Measurements from ENCODE around the gene BCKDK.

The BCKDK gene

DNA sequence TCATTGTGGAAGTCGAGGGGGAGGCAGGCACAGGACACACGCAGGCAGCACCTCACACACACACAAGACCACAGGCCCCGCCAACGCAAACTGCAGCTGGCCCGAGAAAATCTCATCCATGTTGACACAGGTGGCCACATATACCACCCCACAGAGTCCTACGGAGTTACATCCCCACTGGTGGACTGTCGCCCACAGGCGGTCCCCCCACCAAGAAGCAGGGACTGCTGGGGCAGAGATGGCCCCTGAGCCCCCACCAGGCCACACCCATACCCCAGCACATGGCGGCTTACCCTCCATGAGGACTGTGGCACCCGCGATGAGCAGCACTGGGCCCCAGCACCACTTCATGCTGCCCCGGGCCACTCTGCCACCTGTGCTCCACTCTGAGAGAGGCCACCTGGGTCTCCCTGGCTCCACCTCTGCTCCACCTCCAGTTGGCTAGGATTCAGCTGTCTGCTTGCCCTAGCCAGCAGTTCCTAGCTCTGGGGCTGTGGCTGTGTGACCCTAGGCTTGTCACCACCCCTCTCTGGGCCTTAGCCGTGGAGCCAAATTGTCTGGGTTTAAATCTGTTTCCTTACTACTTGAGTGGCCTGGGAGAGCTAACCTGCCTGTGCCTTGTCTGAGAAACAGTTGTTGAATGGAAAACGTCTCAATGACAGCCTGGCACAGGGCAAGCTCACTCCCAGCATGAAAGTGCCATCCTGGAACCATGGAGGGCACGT lies 19.6 kb upstream of the BCKDK start, which contains the start of gene PRSS53:
TSS of gene PRSS53 (minus strand) at position 485 of the 725 bp plus-strand sequence. CDS start at position 351, 134 bp downstream.
- no peaks in the 10 kb centered on the region for H3K9me2 ChIP-seq (replicated peaks; ENCODE audit: control insufficient read depth, low read length)
- H3K27ac ChIP-seq (ENCODE audit: low read depth, low read length), result no peak within 1 kb of the TSS
- no peaks in the 10 kb centered on the region for H3F3A ChIP-seq (ENCODE audit: control insufficient read depth, insufficient read depth)
- TF ChIP-seq, protein P1, sequence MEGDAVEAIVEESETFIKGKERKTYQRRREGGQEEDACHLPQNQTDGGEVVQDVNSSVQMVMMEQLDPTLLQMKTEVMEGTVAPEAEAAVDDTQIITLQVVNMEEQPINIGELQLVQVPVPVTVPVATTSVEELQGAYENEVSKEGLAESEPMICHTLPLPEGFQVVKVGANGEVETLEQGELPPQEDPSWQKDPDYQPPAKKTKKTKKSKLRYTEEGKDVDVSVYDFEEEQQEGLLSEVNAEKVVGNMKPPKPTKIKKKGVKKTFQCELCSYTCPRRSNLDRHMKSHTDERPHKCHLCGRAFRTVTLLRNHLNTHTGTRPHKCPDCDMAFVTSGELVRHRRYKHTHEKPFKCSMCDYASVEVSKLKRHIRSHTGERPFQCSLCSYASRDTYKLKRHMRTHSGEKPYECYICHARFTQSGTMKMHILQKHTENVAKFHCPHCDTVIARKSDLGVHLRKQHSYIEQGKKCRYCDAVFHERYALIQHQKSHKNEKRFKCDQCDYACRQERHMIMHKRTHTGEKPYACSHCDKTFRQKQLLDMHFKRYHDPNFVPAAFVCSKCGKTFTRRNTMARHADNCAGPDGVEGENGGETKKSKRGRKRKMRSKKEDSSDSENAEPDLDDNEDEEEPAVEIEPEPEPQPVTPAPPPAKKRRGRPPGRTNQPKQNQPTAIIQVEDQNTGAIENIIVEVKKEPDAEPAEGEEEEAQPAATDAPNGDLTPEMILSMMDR (IDR thresholded peaks at IDR 0.05; ENCODE audit: low read depth, low read length, poor library complexity, severe bottlenecking), result no peak
- TF ChIP-seq EZH2phosphoT487 (IDR thresholded peaks at IDR 0.05; ENCODE audit: borderline replicate concordance, low read length), result no peak
- H3K27me3 ChIP-seq (ENCODE audit: control insufficient read depth, low read length), result no peaks in the 10 kb centered on the region
- no peak within 1 kb of the TSS for H3K4me2 ChIP-seq (ENCODE audit: low read length)
- H4K20me1 ChIP-seq (ENCODE audit: control insufficient read depth, insufficient read depth, low read depth, low read length), result no peaks in the 10 kb centered on the region
- peaks cover 10% of the 10 kb centered on the region for H3K4me1 ChIP-seq (ENCODE audit: control insufficient read depth, low read length)
- H3K79me2 ChIP-seq (ENCODE audit: control insufficient read depth, low read length), result peaks cover 19% of the 10 kb centered on the region
- no peaks in the 10 kb centered on the region for H3K9me3 ChIP-seq (ENCODE audit: control insufficient read depth, insufficient read depth, low read length)
- no peak within 1 kb of the TSS for H3K4me3 ChIP-seq (ENCODE audit: low read length)
- peaks cover 37% of the 10 kb centered on the region for H3K36me3 ChIP-seq (ENCODE audit: control insufficient read depth, low read length)

DNA sequence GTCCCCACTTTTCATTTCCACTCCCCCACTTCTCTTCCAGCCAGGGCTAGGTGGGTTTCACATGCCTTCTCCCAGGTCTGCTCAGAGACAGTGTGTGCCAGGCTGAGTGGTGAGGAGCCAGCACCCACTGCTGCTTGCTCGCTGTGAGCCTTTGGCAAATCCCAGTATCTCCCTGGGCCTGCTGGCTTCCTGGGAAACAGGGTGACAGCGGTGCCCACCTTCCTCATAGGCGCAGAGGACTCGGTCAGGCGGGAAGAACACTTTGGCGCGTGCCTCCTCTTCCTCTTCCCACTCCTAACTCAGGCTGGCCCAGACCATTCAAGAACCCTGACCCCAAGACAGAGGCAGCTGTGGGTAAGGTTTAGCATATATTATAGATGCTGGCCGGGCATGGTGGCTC lies 19.0 kb upstream of the BCKDK start:
- no peaks in the 10 kb centered on the region for H4K20me1 ChIP-seq (ENCODE audit: control insufficient read depth, insufficient read depth, low read depth, low read length)
- no peak for TF ChIP-seq EZH2phosphoT487 (IDR thresholded peaks at IDR 0.05; ENCODE audit: borderline replicate concordance, low read length)
- TF ChIP-seq, protein P1 (IDR thresholded peaks at IDR 0.05; ENCODE audit: low read depth, low read length, poor library complexity, severe bottlenecking), result no peak
- H3K27me3 ChIP-seq (ENCODE audit: control insufficient read depth, low read length), result no peaks in the 10 kb centered on the region
- no peak overlapping the region for H3K27ac ChIP-seq (ENCODE audit: low read depth, low read length)
- H3K79me2 ChIP-seq (ENCODE audit: control insufficient read depth, low read length), result peaks cover 24% of the 10 kb centered on the region
- no peaks in the 10 kb centered on the region for H3F3A ChIP-seq (ENCODE audit: control insufficient read depth, insufficient read depth)
- no peaks in the 10 kb centered on the region for H3K9me3 ChIP-seq (ENCODE audit: control insufficient read depth, insufficient read depth, low read length)
- H3K4me1 ChIP-seq (ENCODE audit: control insufficient read depth, low read length), result peaks cover 10% of the 10 kb centered on the region
- H3K9me2 ChIP-seq (replicated peaks; ENCODE audit: control insufficient read depth, low read length), result no peaks in the 10 kb centered on the region
- H3K36me3 ChIP-seq (ENCODE audit: control insufficient read depth, low read length), result peaks cover 32% of the 10 kb centered on the region
- H3K4me2 ChIP-seq (ENCODE audit: low read length), result no peak overlapping the region
- no peak overlapping the region for H3K4me3 ChIP-seq (ENCODE audit: low read length)

DNA sequence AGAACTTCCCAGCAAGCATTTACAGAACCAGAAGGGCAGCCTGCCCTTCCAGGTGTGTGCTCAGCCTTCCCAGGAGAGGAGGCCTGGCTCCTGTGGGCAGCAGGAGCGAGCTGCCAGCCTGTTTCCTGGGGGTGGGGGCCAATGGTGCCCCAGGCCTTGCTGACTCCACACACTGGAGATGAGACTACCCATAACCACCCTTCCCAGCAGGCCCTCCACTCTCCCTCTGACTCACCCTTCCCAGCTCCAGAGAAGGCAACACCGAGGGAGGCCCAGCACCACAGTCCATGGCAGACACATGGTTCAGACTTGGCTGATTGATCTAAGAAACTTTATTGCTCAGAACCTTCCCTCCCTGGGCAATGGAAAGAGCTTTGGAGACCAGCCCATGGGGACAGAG lies 17.6 kb upstream of the BCKDK start:
- H3K27ac ChIP-seq (ENCODE audit: low read depth, low read length), result no peak overlapping the region

More for the DNA sequence above, 17.6 kb upstream of the BCKDK start:
- TF ChIP-seq EZH2phosphoT487 (IDR thresholded peaks at IDR 0.05; ENCODE audit: borderline replicate concordance, low read length), result no peak
- TF ChIP-seq, protein P1 (IDR thresholded peaks at IDR 0.05; ENCODE audit: low read depth, low read length, poor library complexity, severe bottlenecking), result no peak
- H3K4me1 ChIP-seq (ENCODE audit: control insufficient read depth, low read length), result peaks cover 13% of the 10 kb centered on the region
- no peak overlapping the region for H3K4me2 ChIP-seq (ENCODE audit: low read length)
- H3K9me2 ChIP-seq (replicated peaks; ENCODE audit: control insufficient read depth, low read length), result no peaks in the 10 kb centered on the region
- H3K9me3 ChIP-seq (ENCODE audit: control insufficient read depth, insufficient read depth, low read length), result no peaks in the 10 kb centered on the region
- no peaks in the 10 kb centered on the region for H4K20me1 ChIP-seq (ENCODE audit: control insufficient read depth, insufficient read depth, low read depth, low read length)
- peaks cover 30% of the 10 kb centered on the region for H3K79me2 ChIP-seq (ENCODE audit: control insufficient read depth, low read length)
- H3F3A ChIP-seq (ENCODE audit: control insufficient read depth, insufficient read depth), result no peaks in the 10 kb centered on the region
- no peaks in the 10 kb centered on the region for H3K27me3 ChIP-seq (ENCODE audit: control insufficient read depth, low read length)
- H3K36me3 ChIP-seq (ENCODE audit: control insufficient read depth, low read length), result peaks cover 26% of the 10 kb centered on the region
- H3K4me3 ChIP-seq (ENCODE audit: low read length), result no peak overlapping the region
